ENCODE data around the gene CDK5RAP3. TPM values are rescaled to one million over a fixed set of nuclear protein-coding genes. Genes with fewer than 3 reads are reported as not detected.
"Not testable (repeated sequence)": the region's sequence is repeated elsewhere in the genome, so short reads cannot be mapped to it uniquely, and the experiment has no call there.

CDK5RAP3 gene
- polyA plus RNA-seq, 3 donors, result 164 to 186 (median 167) TPM

DNA sequence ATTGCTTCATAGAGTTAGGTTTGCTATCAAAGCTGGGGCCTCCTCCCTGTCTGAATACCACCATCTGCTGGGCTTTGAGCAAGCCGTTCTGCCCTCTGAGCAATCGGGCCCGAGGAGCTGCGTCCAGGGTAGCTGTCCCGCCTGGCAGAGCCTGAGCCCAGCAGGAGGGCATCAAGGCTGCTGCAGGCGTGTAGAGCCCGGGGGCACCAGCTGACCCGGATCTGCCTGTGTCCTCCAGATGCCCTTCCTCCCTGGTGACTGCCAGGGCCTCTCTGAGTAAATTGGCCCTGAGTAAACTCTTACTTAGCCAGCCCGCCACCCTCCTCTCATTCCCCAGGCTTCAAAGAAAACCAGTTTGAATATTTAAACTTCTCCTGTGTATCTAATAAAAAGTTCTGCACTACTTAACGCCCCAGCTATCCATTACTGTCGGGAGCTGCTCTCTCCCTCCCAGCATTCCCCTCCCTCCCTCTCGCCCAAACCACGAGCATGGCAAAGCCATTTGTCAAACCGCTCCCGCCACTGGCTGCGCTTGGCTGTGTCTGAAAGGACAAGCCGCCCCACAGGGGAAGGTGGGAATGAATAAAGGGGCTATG is 16.4 kb downstream of the CDK5RAP3 start:
- DNase-seq (ENCODE audit: extremely low read depth in 1 of 11, low read depth in 9 of 11, low spot score in 4 of 11), result peak in 5 of 11 donors; percentile 46 to 76 (median 72)

DNA sequence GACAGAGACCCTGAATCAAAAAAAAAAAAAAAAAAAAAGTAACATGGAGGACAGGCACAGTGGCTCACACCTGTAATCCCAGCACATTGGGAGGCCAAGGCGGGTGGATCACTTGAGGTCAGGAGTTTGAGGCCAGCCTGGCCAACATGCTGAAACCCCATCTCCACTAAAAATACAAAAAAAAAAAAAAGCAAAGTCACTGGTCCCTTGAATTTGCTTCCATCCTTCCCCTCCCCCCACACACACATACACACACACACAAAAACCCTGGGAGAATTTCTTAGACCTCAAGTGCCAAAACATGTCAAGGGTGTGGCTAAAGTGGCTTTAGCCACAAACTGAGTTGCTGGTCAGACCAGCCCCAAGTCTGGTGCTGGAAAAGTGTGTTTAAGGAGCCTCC is 17.5 kb downstream of the CDK5RAP3 start:
- not testable (repeated sequence) for DNase-seq (ENCODE audit: extremely low read depth in 1 of 11, low read depth in 9 of 11, low spot score in 4 of 11)

DNA sequence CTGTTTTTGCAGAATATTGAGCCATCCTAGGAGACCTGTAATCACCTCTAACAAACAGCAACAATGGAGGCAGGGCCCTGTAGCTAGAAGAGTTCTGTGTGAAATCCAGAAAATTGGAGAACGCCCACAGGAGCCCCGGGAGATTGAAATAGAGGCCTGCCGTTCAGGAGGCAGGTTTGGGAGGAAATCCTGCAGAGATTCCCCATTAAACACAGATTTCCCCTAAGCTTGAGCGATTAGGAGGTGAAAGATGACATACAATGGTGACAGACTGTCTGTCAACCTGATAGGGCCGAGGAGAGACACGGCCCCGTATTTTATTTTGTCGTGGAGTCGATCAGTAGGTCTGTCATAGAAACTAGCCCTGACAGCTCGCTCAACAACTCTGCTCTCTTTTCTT is 18.2 kb downstream of the CDK5RAP3 start:
- DNase-seq (ENCODE audit: extremely low read depth in 1 of 11, low read depth in 9 of 11, low spot score in 4 of 11), result no peak

DNA sequence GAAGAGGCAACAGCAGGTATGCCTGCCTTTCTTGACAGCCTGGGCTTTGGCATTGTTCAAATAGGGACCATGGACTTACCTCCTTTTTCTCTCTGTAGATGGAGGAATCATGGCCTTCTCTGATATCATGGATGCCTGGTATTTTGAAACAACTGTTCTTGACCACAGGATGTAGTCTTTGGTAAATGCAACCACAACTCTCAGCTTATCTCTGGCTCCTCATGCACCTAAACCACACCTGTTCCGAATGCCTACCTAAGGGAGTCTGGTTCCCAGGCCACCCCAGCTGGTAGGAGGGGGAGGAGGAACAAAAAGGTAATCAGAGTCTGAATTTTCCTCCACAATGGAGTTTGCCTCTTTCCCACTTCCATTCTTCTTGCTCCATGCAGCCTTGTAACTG is 18.8 kb downstream of the CDK5RAP3 start:
- DNase-seq (ENCODE audit: extremely low read depth in 1 of 11, low read depth in 9 of 11, low spot score in 4 of 11), result no peak

DNA sequence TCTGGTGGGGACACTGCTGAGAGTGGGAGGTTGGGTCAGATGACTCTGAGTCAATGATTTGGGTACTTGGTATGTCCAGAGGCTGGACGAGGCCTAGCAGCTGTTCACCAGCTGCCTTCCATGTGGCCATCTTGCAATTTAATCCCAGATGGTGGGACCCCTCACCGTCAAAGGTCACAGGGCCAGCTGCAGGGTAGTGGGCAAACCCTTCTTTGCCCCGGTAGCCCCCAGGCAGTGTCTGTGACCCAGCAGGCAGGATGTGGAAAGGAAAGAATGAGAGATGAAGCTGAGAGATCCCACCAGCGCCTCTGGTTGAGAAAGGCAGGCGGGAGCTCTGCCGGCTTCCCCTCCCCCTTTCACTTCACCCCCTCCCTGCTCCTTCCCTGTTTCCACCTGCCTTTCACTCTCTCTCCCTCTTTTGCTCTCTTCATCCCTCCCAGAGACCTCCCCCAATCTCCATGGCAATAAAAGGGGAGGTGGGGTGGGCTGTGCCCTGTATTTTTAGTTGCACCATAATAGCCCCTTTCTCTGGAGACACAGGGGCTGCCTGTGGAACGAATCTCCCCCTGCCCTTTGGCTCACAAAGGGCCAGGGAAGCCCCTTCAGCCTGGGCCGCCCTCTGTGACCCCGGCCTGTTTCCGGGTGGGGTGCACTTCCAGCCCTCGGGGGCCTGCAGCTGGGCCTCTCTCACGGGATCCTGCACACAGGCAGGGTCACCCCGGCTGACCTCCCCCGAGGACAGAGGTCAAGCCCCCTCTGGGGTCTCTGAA is 20.2 kb downstream of the CDK5RAP3 start:
- DNase-seq (ENCODE audit: extremely low read depth in 1 of 11, low read depth in 9 of 11, low spot score in 4 of 11), result no peak

DNA sequence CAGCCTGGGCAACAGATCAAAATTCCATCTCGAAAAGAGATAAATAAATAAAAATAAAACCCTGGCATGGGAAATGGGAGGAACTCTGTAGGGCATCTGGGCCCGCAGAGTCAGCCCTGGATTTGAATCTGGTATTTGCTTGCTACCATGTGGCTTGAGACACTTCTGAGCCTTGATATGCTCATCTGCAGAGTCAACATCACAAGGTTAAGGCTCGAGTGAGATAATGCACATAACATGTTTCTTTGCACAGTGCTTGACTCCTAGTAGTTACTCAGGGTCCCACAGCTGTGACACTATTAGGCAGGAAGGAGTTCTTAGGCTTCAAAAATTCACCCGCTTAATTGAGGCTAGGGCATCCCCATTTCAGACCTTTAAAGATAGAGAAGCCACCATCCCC is 21.3 kb downstream of the CDK5RAP3 start:
- DNase-seq (ENCODE audit: extremely low read depth in 1 of 11, low read depth in 9 of 11, low spot score in 4 of 11), result no peak

DNA sequence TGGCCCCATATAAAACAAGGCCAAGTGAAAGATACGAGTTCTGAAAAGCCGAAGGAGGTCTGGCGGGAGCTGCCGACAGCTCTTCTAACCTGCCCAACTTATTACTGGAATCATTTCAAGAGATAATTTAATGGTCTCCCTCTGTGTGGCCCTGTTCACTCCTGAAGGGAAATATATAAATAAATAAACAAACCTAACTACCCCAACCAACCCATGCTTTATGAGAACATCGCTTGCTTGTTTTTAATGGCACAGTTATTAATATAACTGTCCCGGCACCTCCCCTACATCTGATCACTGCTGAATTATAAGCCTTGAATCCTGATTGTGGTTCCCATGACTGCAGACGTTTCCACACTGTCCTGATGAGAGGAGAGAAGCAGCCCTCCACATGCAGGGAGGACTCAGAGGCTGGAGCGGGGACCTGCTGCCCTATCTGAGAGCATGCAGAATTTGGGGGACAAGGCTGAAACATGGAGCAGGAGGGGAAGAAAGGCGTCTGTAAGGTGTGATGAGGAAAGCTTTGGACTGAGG is 22.2 kb downstream of the CDK5RAP3 start:
- no peak for DNase-seq (ENCODE audit: extremely low read depth in 1 of 11, low read depth in 9 of 11, low spot score in 4 of 11)

DNA sequence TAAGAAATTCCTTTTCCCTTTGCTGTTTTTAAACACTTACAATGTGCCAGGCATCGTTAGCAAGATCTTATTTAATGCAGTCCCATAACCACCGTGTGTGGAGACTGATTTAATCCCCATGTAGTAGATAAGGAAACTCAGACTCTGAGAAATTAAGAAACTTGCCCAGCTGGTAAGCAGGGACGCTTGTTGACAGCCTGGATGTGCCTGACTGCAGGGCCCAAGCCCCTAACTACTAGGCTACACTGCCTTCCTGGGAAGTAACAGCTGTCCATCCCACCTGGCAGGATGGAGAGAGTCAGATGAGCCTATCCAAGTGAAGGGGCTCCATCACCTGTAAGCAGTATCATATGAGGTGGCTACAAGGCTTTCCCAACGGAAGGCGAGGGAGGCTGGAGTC is 23.1 kb downstream of the CDK5RAP3 start:
- DNase-seq (ENCODE audit: extremely low read depth in 1 of 11, low read depth in 9 of 11, low spot score in 4 of 11), result no peak

DNA sequence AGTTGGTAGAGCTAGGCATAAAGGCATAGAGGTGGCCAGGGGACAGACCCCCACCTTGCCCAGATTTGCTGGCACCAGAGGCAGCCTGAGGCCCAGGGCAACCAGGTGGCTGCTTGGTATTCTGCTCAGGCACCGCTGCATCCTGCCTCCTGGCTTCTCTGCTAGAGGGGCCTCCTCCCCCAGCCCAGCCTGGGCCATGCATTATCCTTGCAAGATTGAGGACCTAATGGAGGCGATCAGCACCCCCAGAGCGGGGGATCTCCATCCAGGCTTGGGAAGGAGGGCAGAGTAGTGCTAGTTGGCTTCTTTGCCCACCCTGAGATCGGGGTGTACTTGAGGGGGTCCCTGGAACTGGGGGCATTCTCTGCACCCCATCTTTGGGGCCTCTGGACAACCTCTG is 23.8 kb downstream of the CDK5RAP3 start:
- no peak for DNase-seq (ENCODE audit: extremely low read depth in 1 of 11, low read depth in 9 of 11, low spot score in 4 of 11)

DNA sequence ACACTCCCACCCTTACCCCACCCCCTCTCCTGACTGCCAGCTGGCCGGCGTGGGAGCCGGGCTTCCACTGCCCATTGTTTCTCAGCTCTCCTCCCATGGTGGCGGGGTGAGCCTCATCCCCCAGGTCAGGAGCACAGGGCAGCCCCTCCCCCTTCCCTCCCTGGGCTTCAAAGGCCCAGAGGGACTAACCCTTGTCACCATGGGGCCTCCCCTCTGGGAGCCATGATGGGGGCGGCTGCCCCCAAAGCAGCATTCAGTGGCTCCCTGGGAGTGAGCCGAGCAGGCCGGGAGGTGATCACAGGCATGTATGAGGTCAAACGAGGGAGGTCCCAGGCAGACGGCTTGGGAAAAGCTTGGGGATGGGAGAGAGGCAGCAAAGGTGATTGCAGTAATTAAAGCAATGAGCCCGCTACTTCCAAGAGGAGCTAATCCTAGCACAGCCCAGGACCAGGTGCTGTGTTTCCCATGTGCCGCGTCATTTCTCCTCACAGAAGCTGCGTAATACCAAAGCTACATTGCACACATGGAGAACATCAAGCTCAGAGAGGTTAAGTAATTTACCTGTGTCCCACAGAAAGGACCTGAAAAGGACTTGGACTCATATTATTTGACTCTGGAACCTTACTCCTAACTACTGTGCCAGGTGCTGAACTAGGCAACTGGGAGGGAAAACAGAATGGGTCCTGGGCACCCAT is 24.5 kb downstream of the CDK5RAP3 start:
- DNase-seq (ENCODE audit: extremely low read depth in 1 of 11, low read depth in 9 of 11, low spot score in 4 of 11), result no peak

DNA sequence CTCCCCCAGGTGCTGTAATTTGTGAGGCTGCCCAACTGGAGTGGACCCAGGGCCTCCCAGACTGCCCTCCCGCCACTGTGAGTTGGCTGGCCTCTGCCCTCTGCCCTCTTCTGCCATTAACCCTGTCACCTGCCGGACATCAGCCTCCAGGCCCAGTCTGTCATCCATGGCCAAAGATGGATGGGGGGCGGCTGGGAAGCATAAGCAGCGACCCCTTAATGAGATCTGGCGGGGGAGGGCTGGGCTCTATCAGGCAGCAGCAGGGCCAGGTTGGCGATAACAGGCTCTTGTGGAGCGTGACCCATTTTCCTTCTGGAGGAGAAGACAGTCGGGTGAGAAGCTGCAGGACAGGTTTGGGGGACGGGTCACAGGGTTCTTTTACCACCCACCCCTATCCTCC is 25.3 kb downstream of the CDK5RAP3 start:
- DNase-seq (ENCODE audit: extremely low read depth in 1 of 11, low read depth in 9 of 11, low spot score in 4 of 11), result no peak

DNA sequence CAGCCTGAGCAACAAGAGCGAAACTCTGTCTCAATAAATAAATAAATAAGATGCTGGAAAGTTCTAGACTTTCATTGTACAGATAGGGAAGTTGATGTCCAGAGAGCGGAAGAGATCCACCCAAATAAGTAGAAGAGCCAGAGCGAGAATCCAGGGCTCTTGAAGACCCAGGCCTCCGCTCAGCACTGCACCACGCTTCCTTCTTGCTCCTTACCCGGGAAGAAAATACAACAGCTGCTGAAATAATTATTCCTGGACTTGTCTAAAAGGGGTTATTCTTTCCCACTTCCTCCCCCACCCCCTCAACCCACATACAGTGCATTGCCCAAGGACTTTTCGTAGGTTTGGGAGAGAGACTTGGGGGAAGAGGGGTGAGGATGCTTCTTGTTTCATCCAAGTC is 26.7 kb downstream of the CDK5RAP3 start:
- DNase-seq (ENCODE audit: extremely low read depth in 1 of 11, low read depth in 9 of 11, low spot score in 4 of 11), result no peak

DNA sequence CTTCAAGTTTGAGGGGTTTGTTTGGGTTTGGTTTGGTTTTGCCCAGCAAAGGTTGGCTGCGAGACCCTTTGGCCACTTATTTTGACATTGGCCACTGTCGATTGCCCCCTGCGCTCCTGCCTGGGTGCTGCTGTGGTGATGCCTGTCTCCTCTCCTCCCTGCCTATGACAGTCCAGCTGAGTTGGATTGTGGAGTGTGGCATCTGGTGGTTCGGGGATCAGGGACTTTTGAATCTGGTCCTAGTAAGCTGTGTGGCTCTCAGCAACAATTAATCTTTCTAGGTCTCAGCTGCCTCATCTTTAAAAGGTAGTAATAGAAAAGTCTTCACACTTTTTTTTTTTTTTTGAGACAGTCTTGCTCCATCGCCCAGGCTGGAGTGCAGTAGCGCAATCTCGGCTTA is 27.1 kb downstream of the CDK5RAP3 start:
- no peak for DNase-seq (ENCODE audit: extremely low read depth in 1 of 11, low read depth in 9 of 11, low spot score in 4 of 11)

DNA sequence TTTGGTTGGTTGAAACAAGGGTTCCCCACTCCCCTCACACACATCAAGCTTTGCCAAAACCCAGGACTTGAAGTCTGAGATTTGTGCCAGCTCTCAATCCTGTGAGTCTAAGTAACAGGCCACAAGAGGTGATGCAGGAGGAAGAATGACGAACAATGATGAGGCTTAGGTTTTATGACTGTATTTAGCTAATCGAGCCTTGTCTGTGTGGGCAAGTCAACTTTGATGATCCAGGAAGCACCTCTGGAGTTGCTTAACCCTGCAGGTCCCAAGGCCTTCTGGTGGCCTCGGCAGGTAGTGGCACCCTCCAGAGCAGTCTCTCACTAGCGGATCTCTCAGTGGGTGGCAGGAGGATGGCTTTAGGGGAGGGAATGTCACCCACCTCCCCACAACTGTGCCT is 28.7 kb downstream of the CDK5RAP3 start:
- DNase-seq (ENCODE audit: extremely low read depth in 1 of 11, low read depth in 9 of 11, low spot score in 4 of 11), result no peak

DNA sequence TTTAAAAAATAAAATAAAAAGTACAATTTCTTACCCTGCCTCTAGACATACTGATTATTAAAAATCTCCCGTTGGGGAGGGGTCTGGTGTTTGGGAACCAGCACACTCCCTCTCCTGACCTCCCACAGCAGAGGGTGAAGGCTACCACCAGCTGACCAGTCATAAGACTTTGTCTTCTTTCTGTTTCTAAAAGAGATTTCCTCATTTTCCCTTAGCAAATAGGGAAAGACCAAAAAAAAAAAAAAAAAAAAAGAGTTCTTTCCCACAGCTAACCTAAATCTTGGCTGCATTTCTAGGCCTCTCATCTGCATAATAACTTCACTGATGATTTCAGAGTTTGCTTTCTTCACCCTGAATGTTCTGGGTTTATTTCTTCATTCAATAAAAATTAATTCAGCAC is 30.3 kb downstream of the CDK5RAP3 start:
- no peak for DNase-seq (ENCODE audit: extremely low read depth in 1 of 11, low read depth in 9 of 11, low spot score in 4 of 11)

DNA sequence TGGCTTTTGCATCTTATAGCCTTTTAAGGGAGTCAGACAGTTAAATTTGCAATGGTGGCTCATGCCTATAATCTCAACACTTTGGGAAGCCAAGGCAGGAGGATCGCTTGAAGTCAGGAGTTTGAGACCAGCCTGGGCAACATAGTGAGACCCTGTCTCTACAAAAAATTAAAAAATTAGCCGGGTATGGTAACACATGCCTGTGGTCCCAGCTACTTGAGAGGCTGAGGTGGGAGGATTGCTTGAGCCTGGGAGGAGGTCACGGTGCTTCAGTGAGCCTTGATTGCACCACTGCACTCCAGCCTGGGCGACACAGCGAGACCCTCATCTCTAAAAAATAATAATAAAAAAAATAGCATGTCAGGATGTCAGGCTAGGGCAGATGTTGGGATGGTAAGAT is 30.7 kb downstream of the CDK5RAP3 start:
- not testable (repeated sequence) for DNase-seq (ENCODE audit: extremely low read depth in 1 of 11, low read depth in 9 of 11, low spot score in 4 of 11)

DNA sequence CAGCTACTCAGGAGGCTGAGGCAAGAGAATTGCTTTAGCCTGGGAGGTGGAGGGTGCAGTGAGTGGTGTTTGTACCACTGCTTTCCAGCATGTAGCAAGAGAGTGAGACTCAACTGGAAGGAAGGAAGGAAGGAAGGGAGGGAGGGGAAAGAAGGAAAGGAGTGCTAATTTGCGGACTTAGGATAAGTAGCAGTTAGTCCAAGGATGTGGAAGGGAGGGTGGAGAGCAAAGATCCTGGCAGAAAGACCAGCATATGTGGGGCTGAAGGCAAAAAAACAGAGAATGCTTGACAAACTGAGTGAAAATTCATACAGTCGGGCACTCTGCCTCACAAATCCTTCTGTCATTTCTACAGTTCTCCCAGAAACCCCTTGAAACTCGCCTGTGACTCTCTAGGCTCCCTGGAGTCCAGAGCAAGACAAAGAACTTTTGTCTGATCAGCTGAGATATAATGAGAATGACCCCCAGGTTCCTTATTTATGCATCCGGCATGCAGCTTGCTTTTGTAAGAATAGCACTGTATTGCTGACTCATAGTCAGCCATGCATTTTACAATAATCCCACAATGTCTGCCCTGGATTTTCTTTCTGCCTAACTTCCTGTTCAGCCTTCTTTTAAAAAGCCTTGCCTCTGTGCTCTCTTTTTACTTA is 31.5 kb downstream of the CDK5RAP3 start:
- DNase-seq (ENCODE audit: extremely low read depth in 1 of 11, low read depth in 9 of 11, low spot score in 4 of 11), result no peak

DNA sequence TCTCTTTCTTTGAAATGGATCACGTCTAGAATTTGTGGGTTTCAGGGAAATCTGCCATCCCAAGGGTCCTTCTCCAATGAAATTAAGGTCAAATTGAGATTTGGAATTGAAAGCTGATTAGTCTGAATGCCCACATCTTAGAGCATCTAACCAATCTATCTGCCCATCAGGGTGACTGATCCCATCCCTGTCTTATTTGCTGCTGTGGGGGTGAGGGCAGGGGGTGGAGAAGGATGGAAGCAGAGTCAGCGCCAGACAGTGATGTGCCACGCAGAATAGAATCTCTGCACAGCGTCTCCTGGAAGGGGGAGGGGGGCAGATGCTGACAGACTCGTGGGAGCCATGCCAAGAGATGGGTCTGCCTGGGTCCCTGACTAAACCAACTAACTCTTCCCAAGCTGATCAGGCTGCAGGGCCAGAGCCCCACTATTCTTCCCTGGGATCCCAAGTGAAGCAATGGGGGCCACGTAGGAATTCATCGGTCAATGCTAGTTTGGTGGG is 32.1 kb downstream of the CDK5RAP3 start:
- DNase-seq (ENCODE audit: extremely low read depth in 1 of 11, low read depth in 9 of 11, low spot score in 4 of 11), result no peak

DNA sequence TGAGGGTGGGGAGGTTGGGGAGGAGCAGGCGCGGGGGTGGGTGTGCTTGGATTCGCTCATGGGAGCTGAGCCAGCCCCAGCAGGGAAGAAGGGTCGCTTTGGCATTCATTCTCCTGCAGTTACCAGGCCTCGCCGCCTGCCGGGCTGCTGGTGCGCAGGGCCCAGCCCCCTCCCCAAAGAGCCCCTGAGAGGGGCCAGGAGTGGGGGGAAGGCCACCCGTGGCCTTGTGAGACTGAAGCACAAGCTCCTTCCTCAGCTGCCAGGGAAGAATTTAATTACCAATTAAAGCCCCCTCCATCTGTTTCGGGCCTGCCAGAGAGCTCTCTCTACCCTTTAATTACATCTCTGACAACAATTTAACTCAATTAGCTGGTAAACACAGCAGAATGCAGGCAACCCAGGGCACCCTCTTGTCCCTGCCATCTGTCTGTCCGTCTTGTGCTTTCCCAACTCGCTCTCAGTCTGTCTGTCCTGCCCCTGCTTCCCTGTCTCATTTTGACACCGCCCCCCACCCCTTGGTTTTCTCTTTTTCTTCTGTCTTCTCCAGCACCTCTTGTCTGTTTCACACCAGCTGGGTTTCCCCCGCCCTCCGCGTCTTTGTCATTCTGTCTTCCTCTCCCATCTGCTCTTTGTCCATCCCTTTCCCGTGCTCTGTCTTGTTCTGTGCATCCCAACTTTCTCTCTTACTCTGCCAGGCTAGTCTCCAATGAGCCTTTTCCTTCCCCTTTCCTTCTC is 32.7 kb downstream of the CDK5RAP3 start:
- no peak for DNase-seq (ENCODE audit: extremely low read depth in 1 of 11, low read depth in 9 of 11, low spot score in 4 of 11)

Data from renal cortex interstitium (tissue), 11 donors.